Measurements from ENCODE around the gene COX5A. TPM values are rescaled to one million over a fixed set of nuclear protein-coding genes. Genes with fewer than 3 reads are reported as not detected.
"Not testable (repeated sequence)": the region's sequence is repeated elsewhere in the genome, so short reads cannot be mapped to it uniquely, and the experiment has no call there.

Gene COX5A
- total RNA-seq, 2 donors from 2014 or later: 45.2 to 66.3 TPM

GRCh38 chr15:74889390-74889882 is 48.4 kb downstream of the COX5A start:
- peak overlapping the region; percentile 92 for H3K4me3 ChIP-seq
- no peaks in the 10 kb centered on the region for H3K9me3 ChIP-seq
- TF ChIP-seq CTCF (IDR thresholded peaks at IDR 0.05): no peak
- H3K4me1 ChIP-seq (ENCODE audit: control insufficient read depth in 1 of 2, low read depth in 2 of 2): peaks cover 12 to 18% of the 10 kb centered on the region in 2 donors
- H3K27me3 ChIP-seq (replicated peaks; ENCODE audit: insufficient read depth): no peaks in the 10 kb centered on the region
- ATAC-seq (ENCODE audit: insufficient number of reproducible peaks, low FRiP score, low read depth) (peak; percentile 18), DNase-seq (ENCODE audit: low spot score) (no peak)
- H3K36me3 ChIP-seq: peaks cover 6% of the 10 kb centered on the region
- peak overlapping the region in 1 of 2 donors; percentile 57 for H3K27ac ChIP-seq

GRCh38 chr15:74888716-74889115 is 49.2 kb downstream of the COX5A start:
- H3K27ac ChIP-seq: peak overlapping the region in 1 of 2 donors; percentile 57
- peaks cover 12 to 18% of the 10 kb centered on the region in 2 donors for H3K4me1 ChIP-seq (ENCODE audit: control insufficient read depth in 1 of 2, low read depth in 2 of 2)
- peaks cover 6% of the 10 kb centered on the region for H3K36me3 ChIP-seq
- TF ChIP-seq CTCF (IDR thresholded peaks at IDR 0.05): no peak
- DNase-seq (ENCODE audit: low spot score): no peak
- no peak overlapping the region for H3K4me3 ChIP-seq
- ATAC-seq (ENCODE audit: insufficient number of reproducible peaks, low FRiP score, low read depth): no peak
- no peaks in the 10 kb centered on the region for H3K27me3 ChIP-seq (replicated peaks; ENCODE audit: insufficient read depth)
- H3K9me3 ChIP-seq: no peaks in the 10 kb centered on the region

- DNase-seq (ENCODE audit: low spot score); H3K27me3 ChIP-seq (replicated peaks; ENCODE audit: insufficient read depth); H3K36me3 ChIP-seq; H3K27ac ChIP-seq; H3K4me3 ChIP-seq; H3K9me3 ChIP-seq; ATAC-seq (ENCODE audit: insufficient number of reproducible peaks, low FRiP score, low read depth): not testable (repeated sequence)
- H3K4me1 ChIP-seq (ENCODE audit: control insufficient read depth in 1 of 2, low read depth in 2 of 2): peaks cover 12 to 18% of the 10 kb centered on the region in 2 donors
Measured at GRCh38 chr15:74887537-74888193, 50.2 kb downstream of the COX5A start.

GRCh38 chr15:74885461-74885860 is 52.4 kb downstream of the COX5A start:
- DNase-seq (ENCODE audit: low spot score) (no peak), ATAC-seq (ENCODE audit: insufficient number of reproducible peaks, low FRiP score, low read depth) (no peak)
- no peak for TF ChIP-seq CTCF (IDR thresholded peaks at IDR 0.05)
- Histone ChIP-seq H3K36me3 (no peaks in the 10 kb centered on the region), H3K4me1 (ENCODE audit: control insufficient read depth in 1 of 2, low read depth in 2 of 2) (peaks cover 6 to 13% of the 10 kb centered on the region in 2 donors), H3K27me3 (replicated peaks; ENCODE audit: insufficient read depth) (no peaks in the 10 kb centered on the region), H3K4me3 (no peak overlapping the region), H3K27ac (no peak overlapping the region), H3K9me3 (no peaks in the 10 kb centered on the region)

GRCh38 chr15:74884428-74885223 is 53.2 kb downstream of the COX5A start:
- DNase-seq (ENCODE audit: low spot score) (no peak), ATAC-seq (ENCODE audit: insufficient number of reproducible peaks, low FRiP score, low read depth) (no peak)
- TF ChIP-seq CTCF (IDR thresholded peaks at IDR 0.05): no peak

More at GRCh38 chr15:74884428-74885223, 53.2 kb downstream of the COX5A start:
- no peaks in the 10 kb centered on the region for H3K36me3 ChIP-seq
- H3K9me3 ChIP-seq: no peaks in the 10 kb centered on the region
- H3K27me3 ChIP-seq (replicated peaks; ENCODE audit: insufficient read depth): no peaks in the 10 kb centered on the region
- H3K4me1 ChIP-seq (ENCODE audit: control insufficient read depth in 1 of 2, low read depth in 2 of 2): peaks cover 5 to 9% of the 10 kb centered on the region in 2 donors
- no peak overlapping the region for H3K27ac ChIP-seq
- H3K4me3 ChIP-seq: no peak overlapping the region

All from thoracic aorta (tissue), 2 donors.